GM18508 (cell line): ENCODE measurements around the gene FOXP1.
A peak's percentile ranks its signal among the peaks of the same experiment; 100 is the strongest.

ENCODE experiments used
- ATAC-seq: cut with Tn5 transposase; IDR thresholded peaks from one replicate; pipeline ENCODE4 v1.9.1; 2021; ENCODE audit warnings: moderate number of reproducible peaks; ENCODE audit not compliant: insufficient read depth, unreplicated experiment

FOXP1 gene

GRCh38 chr3:71045917-71046282, 537.6 kb downstream of the FOXP1 start:
- peak; percentile 63 for ATAC-seq

GRCh38 chr3:71045212-71045916, 538.2 kb downstream of the FOXP1 start:
- no peak for ATAC-seq

- ATAC-seq: no peak
These were observed 540.8 kb downstream of the FOXP1 start for GRCh38 chr3:71042759-71043158.

- ATAC-seq: no peak
These were observed 542.2 kb downstream of the FOXP1 start for GRCh38 chr3:71041371-71041770.

GRCh38 chr3:71039332-71039731, 544.2 kb downstream of the FOXP1 start:
- ATAC-seq: no peak

GRCh38 chr3:71037775-71038174, 545.8 kb downstream of the FOXP1 start:
- ATAC-seq: no peak

GRCh38 chr3:71035886-71036285, 547.6 kb downstream of the FOXP1 start:
- ATAC-seq: no peak

- ATAC-seq: no peak
These were observed 548.2 kb downstream of the FOXP1 start for GRCh38 chr3:71035314-71035713.

GRCh38 chr3:71033681-71034220, 549.8 kb downstream of the FOXP1 start:
- ATAC-seq: no peak

- no peak for ATAC-seq
These were observed 551.5 kb downstream of the FOXP1 start for GRCh38 chr3:71031914-71032521.

GRCh38 chr3:71031181-71031580, 552.3 kb downstream of the FOXP1 start:
- ATAC-seq: no peak

- no peak for ATAC-seq
These were observed 552.8 kb downstream of the FOXP1 start for GRCh38 chr3:71030748-71031147.

GRCh38 chr3:71029770-71030169, 553.8 kb downstream of the FOXP1 start:
- no peak for ATAC-seq

- ATAC-seq: no peak
These were observed 554.7 kb downstream of the FOXP1 start for GRCh38 chr3:71028802-71029201.

GRCh38 chr3:71028184-71028583, 555.3 kb downstream of the FOXP1 start:
- no peak for ATAC-seq

- no peak for ATAC-seq
These were observed 556.6 kb downstream of the FOXP1 start for GRCh38 chr3:71026634-71027578.

GRCh38 chr3:71025516-71025915, 558.0 kb downstream of the FOXP1 start:
- peak; percentile 87 for ATAC-seq

GRCh38 chr3:71025010-71025409, 558.5 kb downstream of the FOXP1 start:
- no peak for ATAC-seq

- no peak for ATAC-seq
These were observed 560.8 kb downstream of the FOXP1 start for GRCh38 chr3:71022551-71023335.

GRCh38 chr3:71018799-71019198, 564.7 kb downstream of the FOXP1 start:
- ATAC-seq: no peak
